SU-DHL-6 (cell line): ENCODE results near the gene TPI1.

Experiments used
- H2AFZ ChIP-seq: fragments of 200-600 bp; sonication (generic); 2 replicates; pipeline ENCODE4 v1.6.1; 2014; ENCODE audit warnings: low read depth, mild to moderate bottlenecking, moderate library complexity, mixed read lengths, antibody characterized with exemption, low read length; ENCODE audit not compliant: severe bottlenecking
- H3F3A ChIP-seq: fragments of 200-600 bp; shearing (Covaris generic); 2 replicates; pipeline ENCODE4 v1.6.0; 2016; ENCODE audit warnings: antibody characterized with exemption, mild to moderate bottlenecking; ENCODE audit not compliant: insufficient read depth
- H3K27ac ChIP-seq: fragments of 200-600 bp; sonication (generic); 2 replicates; pipeline ENCODE4 v1.5.1; 2016; ENCODE audit warnings: low read depth, mild to moderate bottlenecking, low read length, moderate library complexity, mixed read lengths
- H3K27me3 ChIP-seq: fragments of 200-600 bp; sonication (generic), shearing (Covaris generic); 2 replicates; pipeline ENCODE4 v1.6.0; 2014; ENCODE audit warnings: mild to moderate bottlenecking, low read length
- H3K36me3 ChIP-seq: fragments of 200-600 bp; sonication (generic); 2 replicates; pipeline ENCODE4 v1.6.1; 2014; ENCODE audit warnings: mild to moderate bottlenecking, low read length, mixed read lengths
- H3K4me2 ChIP-seq: fragments of 300-600, 200-600 bp; shearing (Covaris generic), sonication (generic); 2 replicates; pipeline ENCODE4 v1.6.0; 2014; ENCODE audit warnings: low read length, low read depth, mild to moderate bottlenecking; ENCODE audit not compliant: poor library complexity, severe bottlenecking
- H3K4me3 ChIP-seq: fragments of 200-600 bp; sonication (generic); 2 replicates; pipeline ENCODE4 v1.5.1; 2014; ENCODE audit warnings: antibody characterized with exemption, low read length, mild to moderate bottlenecking, mixed read lengths; ENCODE audit not compliant: insufficient read depth, poor library complexity, severe bottlenecking
- H3K79me2 ChIP-seq: fragments of 200-600 bp; sonication (generic); 2 replicates; pipeline ENCODE4 v1.6.1; 2014; ENCODE audit warnings: mild to moderate bottlenecking, low read length, moderate library complexity; ENCODE audit not compliant: insufficient read depth
- H3K9ac ChIP-seq: fragments of 200-600 bp; sonication (generic); 2 replicates; pipeline ENCODE4 v1.7.0; 2014; ENCODE audit warnings: mild to moderate bottlenecking, low read length
- H3K9me2 ChIP-seq: fragments of 200-600 bp; sonication (generic); replicated peaks from 2 replicates; pipeline ENCODE4 v1.6.1; 2014; ENCODE audit warnings: low read length; ENCODE audit not compliant: insufficient read depth
- H3K9me3 ChIP-seq: fragments of 200-600 bp; sonication (generic); 2 replicates; pipeline ENCODE4 v1.6.1; 2014; ENCODE audit warnings: low read length, mixed read lengths; ENCODE audit not compliant: insufficient read depth
- H4K20me1 ChIP-seq: fragments of 200-600 bp; sonication (generic); 2 replicates; pipeline ENCODE4 v1.6.1; 2014; ENCODE audit warnings: low read depth, mild to moderate bottlenecking, antibody characterized with exemption, low read length, moderate library complexity, mixed read lengths
- CTCF ChIP-seq: fragments of 200-600 bp; sonication (generic); IDR thresholded peaks from one replicate; pipeline ENCODE4 v1.5.1; 2017; ENCODE audit warnings: antibody characterized with exemption, mild to moderate bottlenecking, low read length, moderate library complexity; ENCODE audit not compliant: insufficient read depth, poor library complexity, severe bottlenecking
- EZH2phosphoT487 ChIP-seq: fragments of 200-600 bp; sonication (generic), shearing (Covaris generic); conservative IDR thresholded peaks from 2 replicates; pipeline ENCODE4 v1.6.1; 2018; ENCODE audit warnings: mild to moderate bottlenecking, antibody characterized with exemption, low read length, moderate library complexity, mixed read lengths

Gene TPI1

DNA sequence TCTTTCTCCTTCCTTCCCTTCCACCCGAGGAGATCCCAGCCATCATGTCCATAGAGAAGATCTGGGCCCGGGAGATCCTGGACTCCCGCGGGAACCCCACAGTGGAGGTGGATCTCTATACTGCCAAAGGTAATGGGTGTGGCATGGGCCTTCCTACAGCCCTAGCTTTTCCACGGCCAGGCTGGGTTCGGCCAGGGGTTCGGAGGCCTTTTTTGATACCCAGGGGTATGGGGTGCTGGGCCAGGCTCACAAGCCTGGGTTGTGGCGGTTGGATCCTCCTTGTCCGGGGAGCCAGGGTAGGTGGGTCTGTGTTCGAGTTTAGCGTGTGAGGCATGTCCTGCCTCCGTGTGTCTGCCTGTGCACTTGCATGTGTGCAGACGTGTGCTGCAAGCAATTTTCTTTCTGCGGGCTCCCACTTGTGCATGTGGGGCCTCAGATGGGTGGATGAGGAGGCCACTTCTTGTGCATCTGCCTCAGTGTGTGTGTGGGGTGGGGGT lies 48.5 kb downstream of the TPI1 start:
- Histone ChIP-seq H2AFZ (no peak overlapping the region), H3K9ac (no peak overlapping the region), H3K36me3 (no peaks in the 10 kb centered on the region), H3K4me3 (no peak overlapping the region), H3K79me2 (no peaks in the 10 kb centered on the region), H3K9me2 (no peaks in the 10 kb centered on the region), H3K9me3 (no peaks in the 10 kb centered on the region), H3K27me3 (no peaks in the 10 kb centered on the region), H4K20me1 (no peaks in the 10 kb centered on the region), H3F3A (no peaks in the 10 kb centered on the region), H3K4me2 (no peak overlapping the region), H3K27ac (no peak overlapping the region)
- TF ChIP-seq CTCF (no peak), EZH2phosphoT487 (no peak)

DNA sequence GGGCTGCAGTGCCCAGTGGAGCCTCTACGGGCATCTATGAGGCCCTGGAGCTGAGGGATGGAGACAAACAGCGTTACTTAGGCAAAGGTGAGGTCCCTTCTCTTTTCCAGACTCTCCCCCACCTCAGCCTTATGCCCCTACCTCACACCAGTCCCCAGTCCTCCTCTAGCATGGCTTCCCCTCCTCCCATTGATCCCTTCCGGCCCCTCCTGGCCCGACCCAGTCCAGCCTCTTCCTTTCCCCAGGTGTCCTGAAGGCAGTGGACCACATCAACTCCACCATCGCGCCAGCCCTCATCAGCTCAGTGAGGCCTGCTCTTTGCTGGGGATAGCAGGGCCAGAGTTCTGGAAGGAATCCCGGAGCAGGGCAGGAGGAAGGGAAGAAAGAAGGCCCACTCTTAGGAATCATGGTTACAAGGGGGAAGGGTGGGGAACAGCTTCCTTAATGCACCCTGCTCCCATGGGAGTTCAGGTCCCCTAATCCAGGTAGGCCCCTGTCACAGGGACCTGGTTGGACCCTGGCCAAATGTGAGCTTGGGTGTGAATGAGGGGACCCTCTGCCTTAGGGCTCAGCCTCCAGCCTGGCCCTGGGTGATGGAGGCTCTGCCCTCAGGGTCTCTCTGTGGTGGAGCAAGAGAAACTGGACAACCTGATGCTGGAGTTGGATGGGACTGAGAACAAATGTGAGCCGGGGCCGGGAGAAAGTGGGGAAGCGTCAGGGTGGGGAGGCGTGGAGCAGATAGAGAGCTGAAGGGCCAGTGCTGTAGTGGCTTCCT lies 49.3 kb downstream of the TPI1 start:
- no peaks in the 10 kb centered on the region for H3F3A ChIP-seq
- H3K36me3 ChIP-seq = no peaks in the 10 kb centered on the region
- H2AFZ ChIP-seq = no peak overlapping the region
- H3K79me2 ChIP-seq = no peaks in the 10 kb centered on the region
- no peak overlapping the region for H3K4me3 ChIP-seq
- no peak overlapping the region for H3K9ac ChIP-seq
- no peaks in the 10 kb centered on the region for H4K20me1 ChIP-seq
- H3K27ac ChIP-seq = no peak overlapping the region
- H3K27me3 ChIP-seq = no peaks in the 10 kb centered on the region
- TF ChIP-seq EZH2phosphoT487 = no peak
- TF ChIP-seq CTCF = no peak
- no peaks in the 10 kb centered on the region for H3K9me2 ChIP-seq
- H3K9me3 ChIP-seq = no peaks in the 10 kb centered on the region
- H3K4me2 ChIP-seq = no peak overlapping the region

DNA sequence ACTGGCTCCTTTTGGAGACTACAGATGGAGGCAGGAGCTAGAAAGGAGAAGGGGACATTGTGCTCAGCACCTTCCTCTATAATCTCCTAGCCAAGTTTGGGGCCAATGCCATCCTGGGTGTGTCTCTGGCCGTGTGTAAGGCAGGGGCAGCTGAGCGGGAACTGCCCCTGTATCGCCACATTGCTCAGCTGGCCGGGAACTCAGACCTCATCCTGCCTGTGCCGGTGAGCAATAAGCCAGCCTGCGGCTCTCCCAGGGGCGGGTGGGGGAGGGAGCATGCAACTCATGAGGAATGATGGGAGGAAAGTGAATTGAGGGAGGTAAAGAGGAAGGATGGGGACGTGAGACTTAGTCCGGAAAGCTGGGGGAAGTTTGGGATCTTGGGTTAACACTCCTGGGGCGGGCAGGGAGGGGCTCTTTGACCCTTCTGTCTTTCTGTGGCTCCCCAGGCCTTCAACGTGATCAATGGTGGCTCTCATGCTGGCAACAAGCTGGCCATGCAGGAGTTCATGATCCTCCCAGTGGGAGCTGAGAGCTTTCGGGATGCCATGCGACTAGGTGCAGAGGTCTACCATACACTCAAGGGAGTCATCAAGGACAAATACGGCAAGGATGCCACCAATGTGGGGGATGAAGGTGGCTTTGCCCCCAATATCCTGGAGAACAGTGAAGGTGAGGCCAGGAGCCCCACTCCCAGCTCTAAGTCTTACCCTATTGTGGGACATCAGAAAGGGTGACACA lies 50.3 kb downstream of the TPI1 start:
- TF ChIP-seq CTCF (no peak), EZH2phosphoT487 (no peak)
- H4K20me1 ChIP-seq = no peaks in the 10 kb centered on the region
- no peaks in the 10 kb centered on the region for H3K79me2 ChIP-seq
- H3K4me3 ChIP-seq = no peak overlapping the region
- H3K27me3 ChIP-seq = no peaks in the 10 kb centered on the region
- H3K9ac ChIP-seq = no peak overlapping the region
- H3K36me3 ChIP-seq = no peaks in the 10 kb centered on the region
- H3K9me3 ChIP-seq = no peaks in the 10 kb centered on the region
- H2AFZ ChIP-seq = no peak overlapping the region
- H3K27ac ChIP-seq = no peak overlapping the region
- no peaks in the 10 kb centered on the region for H3F3A ChIP-seq
- H3K9me2 ChIP-seq = no peaks in the 10 kb centered on the region
- H3K4me2 ChIP-seq = no peak overlapping the region
